DMS153 treated with DMSO at 0.1 percent for 48 hours (cell line): ENCODE data around the gene NRG3.

ENCODE experiments used
- DNase-seq: peaks from one replicate; lab custom pipeline; 2025; ENCODE audit not compliant: unreplicated experiment; lab: John Stamatoyannopoulos, UW

NRG3 gene

GRCh38 chr10:82874671-82875070 lies 999.7 kb downstream of the NRG3 start:
- no peak for DNase-seq

DNA sequence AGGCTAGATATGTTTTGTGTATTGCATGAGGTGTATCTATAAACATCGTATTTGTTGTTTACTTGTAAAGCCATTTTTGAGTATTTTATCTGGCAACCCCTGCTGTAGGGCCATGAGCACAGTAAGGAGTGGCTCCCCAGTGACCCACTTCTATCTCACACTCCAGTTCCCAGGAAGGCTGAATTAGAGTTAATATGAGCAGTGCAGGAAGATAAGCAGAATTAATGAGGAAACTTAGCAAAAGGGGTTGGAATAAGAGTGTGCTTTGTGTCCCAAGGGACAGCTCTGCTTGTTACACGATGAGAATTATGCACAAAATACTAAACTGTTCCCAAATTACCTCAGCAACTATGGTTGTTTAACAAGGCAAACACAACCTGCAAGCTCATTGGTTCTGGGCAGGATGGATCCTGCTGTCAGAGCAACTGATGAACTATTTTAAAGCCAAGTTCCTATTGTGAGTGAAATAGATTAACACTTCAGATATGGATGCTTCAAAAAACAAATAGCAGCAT lies 1005.8 kb downstream of the NRG3 start:
- no peak for DNase-seq

DNA sequence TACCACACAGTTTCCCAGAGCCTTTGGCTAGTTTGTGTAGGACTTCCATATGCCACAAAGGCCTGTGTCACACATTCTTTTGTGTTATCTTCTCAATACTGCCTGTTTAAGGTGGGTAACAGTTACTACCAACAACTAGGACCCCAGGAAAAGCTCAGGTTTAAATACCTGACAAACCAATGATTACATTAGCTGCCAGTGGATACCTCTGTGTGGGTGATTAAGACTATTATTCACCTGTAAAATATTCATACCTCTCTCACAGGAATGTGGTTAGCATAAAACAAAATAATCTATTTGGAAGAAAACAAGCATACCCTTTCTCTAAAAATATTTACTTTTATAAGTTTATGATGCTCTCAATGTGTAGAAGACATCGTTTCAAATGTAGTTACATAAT lies 1007.7 kb downstream of the NRG3 start:
- no peak for DNase-seq

DNA sequence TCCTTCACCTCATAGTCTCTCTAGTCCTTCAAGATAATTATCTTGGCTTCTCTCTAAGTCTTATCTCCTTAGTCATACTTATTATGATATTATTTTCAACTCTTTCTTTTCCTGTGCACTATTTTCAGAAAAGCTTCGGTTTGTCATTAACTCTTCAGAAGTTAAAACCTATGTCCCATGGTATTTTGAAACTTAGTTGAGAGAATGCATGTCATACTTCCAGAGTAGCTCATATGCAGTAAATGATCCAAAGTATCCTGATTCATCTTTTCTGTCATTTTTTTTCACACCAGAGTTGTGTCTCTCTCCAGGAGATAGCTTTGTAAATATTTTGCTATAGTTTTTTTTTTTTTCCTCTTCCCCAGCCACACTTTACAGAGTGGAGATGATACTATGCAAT lies 1008.6 kb downstream of the NRG3 start:
- DNase-seq, result no peak

- DNase-seq, result peak; percentile 16
These were observed 1012.5 kb downstream of the NRG3 start for GRCh38 chr10:82887488-82887887.

GRCh38 chr10:82888809-82889455 lies 1013.9 kb downstream of the NRG3 start:
- no peak for DNase-seq

- no peak for DNase-seq
These were observed 1014.7 kb downstream of the NRG3 start for GRCh38 chr10:82889728-82890127.

DNA sequence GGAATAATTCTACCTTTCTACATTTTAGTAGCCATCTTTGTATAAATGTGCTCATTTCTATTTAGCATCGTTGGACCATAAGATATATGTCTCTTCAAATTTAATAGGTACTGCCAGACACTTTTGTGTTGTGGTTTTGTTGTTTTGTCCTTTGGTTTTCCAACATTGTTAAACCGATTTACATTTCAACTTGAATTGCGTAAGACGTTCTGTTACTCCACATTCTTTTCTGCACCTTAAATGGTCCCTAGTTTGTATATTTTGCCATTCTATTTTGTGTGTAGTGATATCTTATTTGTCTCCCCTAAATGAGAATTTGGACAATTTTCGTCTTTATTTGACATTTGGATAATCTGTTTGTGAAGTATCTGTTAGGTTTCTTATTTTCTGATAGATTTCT lies 1015.6 kb downstream of the NRG3 start:
- no peak for DNase-seq

- DNase-seq, result no peak
These were observed 1033.1 kb downstream of the NRG3 start for GRCh38 chr10:82908096-82908495.

- DNase-seq, result no peak
These were observed 1033.8 kb downstream of the NRG3 start for GRCh38 chr10:82908751-82909150.

GRCh38 chr10:82910301-82910700 lies 1035.3 kb downstream of the NRG3 start:
- no peak for DNase-seq

DNA sequence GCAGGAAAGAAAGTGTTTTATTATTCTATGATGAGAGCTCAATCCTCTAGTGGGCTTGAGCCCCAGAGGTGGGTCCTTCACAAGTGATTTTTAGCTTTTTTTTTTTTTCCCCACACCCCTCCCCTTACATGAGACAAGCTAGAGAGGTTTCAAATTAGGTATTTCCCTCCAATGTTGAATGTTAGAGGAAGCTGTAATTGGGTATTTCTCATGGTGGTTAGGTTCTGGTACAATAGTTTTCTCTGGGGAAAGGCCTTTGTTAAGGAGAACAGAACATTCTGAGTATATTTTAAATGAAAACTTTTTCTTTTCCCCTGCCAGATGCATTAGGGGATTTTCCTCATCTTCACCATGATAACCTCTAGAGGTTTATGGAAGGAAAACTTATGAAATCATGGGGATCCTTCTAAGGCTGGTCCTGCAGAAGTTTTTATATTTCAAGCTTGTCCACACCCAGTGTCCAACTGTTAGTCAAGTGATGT lies 1039.7 kb downstream of the NRG3 start:
- no peak for DNase-seq

DNA sequence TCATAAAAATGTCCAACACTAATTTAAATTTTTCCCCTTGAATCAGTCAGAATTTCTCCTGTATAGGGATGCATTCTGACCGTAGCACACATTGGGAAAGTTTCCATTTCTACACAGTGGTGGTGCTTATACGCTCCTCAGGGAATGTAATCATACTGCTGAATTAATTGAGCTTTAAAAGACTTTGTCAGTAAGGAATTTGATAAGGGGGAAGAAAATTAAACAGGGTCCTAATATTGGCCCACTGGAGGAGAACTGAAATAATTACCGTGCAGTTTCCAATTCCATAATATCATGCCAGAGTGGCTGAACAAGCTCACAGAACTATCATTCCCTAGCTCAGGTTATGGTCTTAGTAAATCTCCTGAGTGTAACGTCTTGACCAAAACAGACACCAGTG lies 1041.9 kb downstream of the NRG3 start:
- no peak for DNase-seq

DNA sequence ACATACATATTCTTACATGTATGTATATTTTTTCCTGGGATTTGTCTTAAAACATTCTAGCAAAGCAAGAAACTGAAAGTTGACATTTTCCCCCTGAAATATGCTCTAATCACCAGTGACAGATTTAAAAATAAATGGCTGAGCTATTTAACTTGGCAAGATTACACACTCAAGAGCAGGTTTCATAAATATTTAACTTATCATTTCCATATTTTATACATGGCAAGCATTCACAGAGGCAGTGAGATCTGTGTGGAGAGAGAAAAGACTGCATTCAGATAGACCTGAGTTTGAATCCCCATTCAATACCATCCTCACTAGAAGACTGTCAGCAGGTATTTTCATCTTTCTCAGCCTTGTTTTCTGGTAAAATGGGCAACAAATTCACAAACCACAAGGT lies 1043.0 kb downstream of the NRG3 start:
- DNase-seq, result no peak

- no peak for DNase-seq
These were observed 1047.1 kb downstream of the NRG3 start for GRCh38 chr10:82922046-82922445.

GRCh38 chr10:82922755-82923154 lies 1047.8 kb downstream of the NRG3 start:
- no peak for DNase-seq

- no peak for DNase-seq
These were observed 1049.7 kb downstream of the NRG3 start for GRCh38 chr10:82924711-82925110.

GRCh38 chr10:82925547-82925946 lies 1050.6 kb downstream of the NRG3 start:
- DNase-seq, result no peak

DNA sequence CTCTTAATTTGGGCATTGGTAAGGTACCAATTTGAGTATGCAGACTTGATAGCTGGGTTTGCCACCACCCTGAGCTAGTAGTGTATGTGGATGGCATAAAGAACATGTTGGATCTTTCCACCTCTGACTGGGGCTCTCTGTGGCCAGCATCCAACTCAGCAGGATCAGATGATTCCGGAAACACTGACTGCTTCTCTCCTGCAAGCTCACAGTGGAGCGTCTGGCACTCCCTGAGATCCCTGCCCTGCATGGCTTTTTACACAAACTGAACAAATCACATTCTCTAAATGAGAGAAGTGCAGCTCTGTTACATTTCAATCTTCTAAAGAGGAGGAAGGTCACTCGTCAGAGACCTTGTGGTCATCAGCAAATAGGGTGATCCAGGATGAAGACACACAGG lies 1057.5 kb downstream of the NRG3 start:
- DNase-seq, result no peak

DNA sequence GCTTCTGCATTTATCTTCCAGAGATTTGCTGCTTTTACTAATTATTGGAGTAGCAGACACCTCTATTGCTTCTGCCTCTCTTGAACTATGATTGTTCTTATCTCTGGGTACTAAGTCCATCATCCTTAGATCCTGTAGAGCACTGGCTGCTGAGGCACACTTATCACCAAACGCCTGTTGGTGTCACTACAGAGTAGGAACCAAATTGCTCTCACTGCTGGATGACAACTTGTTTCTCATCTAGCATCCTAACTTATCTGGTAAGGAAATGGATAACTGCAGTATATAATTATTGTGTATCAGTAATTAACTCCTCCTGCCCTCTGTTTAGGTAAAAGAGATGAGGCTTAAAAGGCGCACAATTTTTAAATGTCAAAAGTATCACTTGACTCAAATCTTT lies 1059.4 kb downstream of the NRG3 start:
- no peak for DNase-seq

DNA sequence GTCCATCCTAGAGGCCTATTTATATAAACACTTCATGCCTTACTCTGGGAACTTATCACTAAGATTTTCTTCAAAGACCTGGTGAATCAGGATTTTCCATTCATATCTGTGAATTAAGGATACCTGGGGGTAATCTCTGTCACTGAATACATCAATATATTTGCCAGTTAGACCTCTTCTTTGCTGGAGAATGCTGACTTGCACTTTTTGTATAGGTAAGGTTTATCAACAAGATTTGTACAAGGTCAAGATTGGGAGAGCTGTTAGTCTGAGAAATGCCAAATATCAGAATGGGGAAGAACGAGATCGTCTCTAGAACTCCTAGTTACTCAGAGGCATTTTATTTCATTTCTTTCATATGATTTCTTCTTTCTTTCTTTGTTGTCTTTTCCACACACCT lies 1060.0 kb downstream of the NRG3 start:
- no peak for DNase-seq

DNA sequence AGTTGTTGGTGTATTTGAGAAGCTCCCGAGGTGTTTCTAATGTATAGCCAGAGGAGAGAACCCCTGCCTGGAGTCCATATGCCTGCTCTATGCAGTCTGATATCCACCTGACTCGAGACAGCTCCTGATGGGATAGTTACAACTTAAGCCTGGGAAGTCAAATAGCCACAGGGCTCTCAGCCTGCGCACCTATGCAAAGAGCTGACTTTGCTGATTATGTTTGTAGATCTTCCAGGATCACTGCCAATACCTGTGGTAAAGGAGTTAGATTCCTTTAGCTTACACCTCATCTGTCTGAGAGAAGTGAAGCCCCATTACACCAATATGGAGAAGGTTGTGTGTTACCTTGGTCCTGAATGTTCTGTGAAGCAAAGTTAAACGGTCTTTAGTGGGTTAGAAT lies 1063.3 kb downstream of the NRG3 start:
- DNase-seq, result no peak
